Ishikawa (cell line): ENCODE data around the gene DSCAML1.

Source experiments
- CEBPB ChIP-seq: IDR thresholded peaks from 2 replicates; pipeline ENCODE4 v1.6.1; 2012
- CREB1 ChIP-seq: IDR thresholded peaks from 2 replicates; pipeline ENCODE4 v1.6.1; 2012; ENCODE audit warnings: low read depth
- EGR1 ChIP-seq: IDR thresholded peaks from 2 replicates; pipeline ENCODE4 v1.6.1; 2012
- EP300 ChIP-seq: IDR thresholded peaks from 2 replicates; pipeline ENCODE4 v1.6.1; 2012; ENCODE audit warnings: borderline replicate concordance
- FOXM1 ChIP-seq: IDR thresholded peaks from 2 replicates; pipeline ENCODE4 v1.6.1; 2012; ENCODE audit warnings: low read depth, borderline replicate concordance
- MAX ChIP-seq: IDR thresholded peaks from 2 replicates; pipeline ENCODE4 v1.6.1; 2012
- NFIC ChIP-seq: IDR thresholded peaks from 2 replicates; pipeline ENCODE4 v1.6.1; 2012
- RAD21 ChIP-seq: IDR thresholded peaks from 2 replicates; pipeline ENCODE4 v1.6.1; 2012; ENCODE audit warnings: low read depth
- TAF1 ChIP-seq: IDR thresholded peaks from 2 replicates; pipeline ENCODE4 v1.6.1; 2012; ENCODE audit warnings: low read depth, mild to moderate bottlenecking
- TCF12 ChIP-seq: IDR thresholded peaks from 2 replicates; pipeline ENCODE4 v1.6.1; 2012; ENCODE audit warnings: low read depth
- TEAD4 ChIP-seq: IDR thresholded peaks from 2 replicates; pipeline ENCODE4 v1.6.1; 2012
- YY1 ChIP-seq: IDR thresholded peaks from 2 replicates; pipeline ENCODE4 v1.6.1; 2012; ENCODE audit warnings: low read depth
- ZBTB7A ChIP-seq: IDR thresholded peaks from 2 replicates; pipeline ENCODE4 v1.6.1; 2012; ENCODE audit warnings: low read depth
- TF ChIP-seq, protein P1 (sequence below): IDR thresholded peaks from 2 replicates; pipeline ENCODE4 v1.6.1; 2012; ENCODE audit warnings: low read depth, mild to moderate bottlenecking
- TF ChIP-seq, protein P2 (sequence below): IDR thresholded peaks from 2 replicates; pipeline ENCODE4 v1.6.1; 2012

Gene DSCAML1

GRCh38 chr11:117524468-117525183 is 272.4 kb downstream of the DSCAML1 start:
- TF ChIP-seq TCF12 (no peak), EGR1 (no peak), YY1 (no peak), TAF1 (no peak), RAD21 (no peak), FOXM1 (no peak)

DNA sequence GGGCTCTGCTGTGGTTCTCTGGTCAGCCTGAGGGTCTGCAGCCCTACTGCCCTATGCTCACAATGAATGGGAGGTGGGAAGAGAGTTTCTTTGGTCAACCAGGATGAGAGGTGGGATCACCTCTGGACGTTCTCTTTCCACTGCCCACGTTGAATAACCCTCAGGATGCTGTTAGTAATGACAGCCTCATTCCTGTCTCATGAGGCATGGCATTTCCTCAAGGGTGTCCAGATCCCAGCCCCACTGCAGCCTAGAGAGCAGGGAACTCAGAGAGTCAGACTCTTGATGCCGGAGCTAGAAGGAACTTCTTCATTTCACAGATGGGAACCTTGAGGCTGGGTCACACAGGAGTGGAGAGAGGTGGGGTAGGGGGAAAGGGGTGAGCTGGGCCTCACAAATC is 273.3 kb downstream of the DSCAML1 start:
- TF ChIP-seq TEAD4 (no peak), CEBPB (no peak), MAX (no peak), TCF12 (no peak), RAD21 (no peak), EGR1 (no peak), NFIC (no peak)

- TF ChIP-seq NFIC (no peak), TCF12 (no peak), CREB1 (no peak), TEAD4 (no peak), ZBTB7A (no peak), MAX (no peak), FOXM1 (no peak), CEBPB (no peak), EGR1 (no peak), RAD21 (no peak)
- TF ChIP-seq, protein P1, sequence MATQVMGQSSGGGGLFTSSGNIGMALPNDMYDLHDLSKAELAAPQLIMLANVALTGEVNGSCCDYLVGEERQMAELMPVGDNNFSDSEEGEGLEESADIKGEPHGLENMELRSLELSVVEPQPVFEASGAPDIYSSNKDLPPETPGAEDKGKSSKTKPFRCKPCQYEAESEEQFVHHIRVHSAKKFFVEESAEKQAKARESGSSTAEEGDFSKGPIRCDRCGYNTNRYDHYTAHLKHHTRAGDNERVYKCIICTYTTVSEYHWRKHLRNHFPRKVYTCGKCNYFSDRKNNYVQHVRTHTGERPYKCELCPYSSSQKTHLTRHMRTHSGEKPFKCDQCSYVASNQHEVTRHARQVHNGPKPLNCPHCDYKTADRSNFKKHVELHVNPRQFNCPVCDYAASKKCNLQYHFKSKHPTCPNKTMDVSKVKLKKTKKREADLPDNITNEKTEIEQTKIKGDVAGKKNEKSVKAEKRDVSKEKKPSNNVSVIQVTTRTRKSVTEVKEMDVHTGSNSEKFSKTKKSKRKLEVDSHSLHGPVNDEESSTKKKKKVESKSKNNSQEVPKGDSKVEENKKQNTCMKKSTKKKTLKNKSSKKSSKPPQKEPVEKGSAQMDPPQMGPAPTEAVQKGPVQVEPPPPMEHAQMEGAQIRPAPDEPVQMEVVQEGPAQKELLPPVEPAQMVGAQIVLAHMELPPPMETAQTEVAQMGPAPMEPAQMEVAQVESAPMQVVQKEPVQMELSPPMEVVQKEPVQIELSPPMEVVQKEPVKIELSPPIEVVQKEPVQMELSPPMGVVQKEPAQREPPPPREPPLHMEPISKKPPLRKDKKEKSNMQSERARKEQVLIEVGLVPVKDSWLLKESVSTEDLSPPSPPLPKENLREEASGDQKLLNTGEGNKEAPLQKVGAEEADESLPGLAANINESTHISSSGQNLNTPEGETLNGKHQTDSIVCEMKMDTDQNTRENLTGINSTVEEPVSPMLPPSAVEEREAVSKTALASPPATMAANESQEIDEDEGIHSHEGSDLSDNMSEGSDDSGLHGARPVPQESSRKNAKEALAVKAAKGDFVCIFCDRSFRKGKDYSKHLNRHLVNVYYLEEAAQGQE, result no peak
Observed at GRCh38 chr11:117521974-117522373, 275.0 kb downstream of the DSCAML1 start.

DNA sequence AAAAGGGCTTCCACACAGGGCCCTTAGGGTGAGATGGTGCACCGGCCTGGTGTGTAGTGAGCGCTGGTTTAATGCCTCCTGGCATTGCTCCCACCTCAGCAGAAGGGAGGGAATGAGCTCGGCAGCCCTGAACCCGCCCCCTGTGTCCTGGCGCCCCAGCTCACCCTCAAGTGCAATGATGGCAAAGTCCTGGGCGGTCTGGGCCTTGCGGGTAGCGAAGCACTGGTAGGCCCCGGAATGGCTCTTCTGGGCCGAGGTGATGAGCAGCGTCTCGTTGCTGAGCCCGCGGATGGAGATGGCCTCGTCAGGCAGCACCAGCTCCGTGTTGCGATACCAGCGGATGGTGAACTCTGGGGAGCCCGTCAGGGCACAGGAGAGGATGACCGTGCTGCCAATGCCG is 276.1 kb downstream of the DSCAML1 start:
- TF ChIP-seq TAF1, result no peak
- no peak for TF ChIP-seq FOXM1
- TF ChIP-seq, protein P2, sequence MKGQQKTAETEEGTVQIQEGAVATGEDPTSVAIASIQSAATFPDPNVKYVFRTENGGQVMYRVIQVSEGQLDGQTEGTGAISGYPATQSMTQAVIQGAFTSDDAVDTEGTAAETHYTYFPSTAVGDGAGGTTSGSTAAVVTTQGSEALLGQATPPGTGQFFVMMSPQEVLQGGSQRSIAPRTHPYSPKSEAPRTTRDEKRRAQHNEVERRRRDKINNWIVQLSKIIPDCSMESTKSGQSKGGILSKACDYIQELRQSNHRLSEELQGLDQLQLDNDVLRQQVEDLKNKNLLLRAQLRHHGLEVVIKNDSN, result no peak
- TF ChIP-seq TEAD4, result no peak
- TF ChIP-seq NFIC, result no peak
- no peak for TF ChIP-seq EGR1
- no peak for TF ChIP-seq CREB1
- TF ChIP-seq RAD21, result no peak
- TF ChIP-seq CEBPB, result no peak
- no peak for TF ChIP-seq YY1

- TF ChIP-seq EP300 (no peak), RAD21 (no peak)
Observed at GRCh38 chr11:117520201-117520600, 276.8 kb downstream of the DSCAML1 start.

- TF ChIP-seq YY1, result no peak
- no peak for TF ChIP-seq MAX
- TF ChIP-seq CEBPB, result no peak
- no peak for TF ChIP-seq EP300
- TF ChIP-seq, protein P2, result no peak
- TF ChIP-seq EGR1, result no peak
- TF ChIP-seq, protein P1, result no peak
Observed at GRCh38 chr11:117519590-117519989, 277.4 kb downstream of the DSCAML1 start.

- no peak for TF ChIP-seq EP300
Observed at GRCh38 chr11:117519170-117519569, 277.8 kb downstream of the DSCAML1 start.
